Smooth muscle cell (in vitro differentiated cells): ENCODE results near the gene HOXB7. TPM values are rescaled to one million over a fixed set of nuclear protein-coding genes. Genes with fewer than 3 reads are reported as not detected.

Source experiments
- DNase-seq: peaks from one replicate; lab custom pipeline; 2025; ENCODE audit not compliant: unreplicated experiment; lab: John Stamatoyannopoulos, UW
- H2AFZ ChIP-seq: fragments of 200-600 bp; sonication (generic); 2 replicates; pipeline ENCODE4 v1.6.0; 2016; ENCODE audit warnings: antibody characterized with exemption, low read depth, mild to moderate bottlenecking
- H3F3A ChIP-seq: fragments of 200-600 bp; sonication (generic); 2 replicates; pipeline ENCODE4 v1.6.0; 2017; ENCODE audit warnings: antibody characterized with exemption, low read depth
- H3K27ac ChIP-seq: fragments of 200-600 bp; sonication (generic); 2 replicates; pipeline ENCODE4 v1.5.1; 2016; ENCODE audit warnings: low read depth, mild to moderate bottlenecking
- H3K27me3 ChIP-seq: fragments of 200-600 bp; sonication (generic); 2 replicates; pipeline ENCODE4 v1.6.1; 2016; ENCODE audit warnings: low read depth, mild to moderate bottlenecking
- H3K36me3 ChIP-seq: fragments of 200-600 bp; sonication (generic); 2 replicates; pipeline ENCODE4 v1.5.1; 2016; ENCODE audit warnings: low read depth
- H3K4me1 ChIP-seq: fragments of 200-600 bp; sonication (generic); 2 replicates; pipeline ENCODE4 v1.5.1; 2016; ENCODE audit warnings: low read depth
- H3K4me2 ChIP-seq: fragments of 200-600 bp; sonication (generic); 2 replicates; pipeline ENCODE4 v1.6.0; 2016; ENCODE audit warnings: mild to moderate bottlenecking
- H3K4me3 ChIP-seq: fragments of 200-600 bp; sonication (generic); 2 replicates; pipeline ENCODE4 v1.5.1; 2016; ENCODE audit warnings: mild to moderate bottlenecking
- H3K79me2 ChIP-seq: fragments of 200-600 bp; sonication (generic); 2 replicates; pipeline ENCODE4 v1.6.0; 2016; ENCODE audit warnings: low read depth, mild to moderate bottlenecking
- H3K9ac ChIP-seq: fragments of 200-600 bp; sonication (generic); 2 replicates; pipeline ENCODE4 v1.6.0; 2016; ENCODE audit warnings: low read depth
- H3K9me3 ChIP-seq: fragments of 200-600 bp; sonication (generic); replicated peaks from 2 replicates; pipeline ENCODE4 v1.5.1; 2016; ENCODE audit warnings: low read depth
- H4K20me1 ChIP-seq: fragments of 200-600 bp; sonication (generic); 2 replicates; pipeline ENCODE4 v1.6.0; 2016; ENCODE audit warnings: low read depth
- CTCF ChIP-seq: fragments of 200-600 bp; sonication (generic); IDR thresholded peaks from 2 replicates; pipeline ENCODE4 v1.5.1; 2017; ENCODE audit warnings: borderline replicate concordance, mild to moderate bottlenecking, antibody characterized with exemption; ENCODE audit not compliant: insufficient read depth, poor library complexity, severe bottlenecking
- WGBS: methylation state at CpG from one replicate; pipeline ENCODE4 v1.1.7; 2016; ENCODE audit warnings: low lambda C conversion rate; 5-methylcytosine and 5-hydroxymethylcytosine counted together
- polyA plus RNA-seq: library from polyadenylated mRNA; unstranded; fragments of >200 nt; fragmentation: Nextera tagmentation; extraction: Ambion mirVana; gene quantifications from 2 replicates; pipeline ENCODE4 v1.2.1, GENCODE V29; 2016
- total RNA-seq: library from RNA; depleted of rRNA; stranded (reverse); fragments of >200 nt; gene quantifications from 2 replicates; pipeline ENCODE4 v1.2.3, GENCODE V29; 2014

HOXB7 gene
- total and polyA plus RNA-seq, 2 experiments from 2014 or later: 16.1 to 29.7 TPM

GRCh38 chr17:48645639-48646182 is 34.9 kb upstream of the HOXB7 start:
- 7% methylated on average over 14 of the region's 14 CpGs for WGBS
- Histone ChIP-seq H3K4me1 (peaks cover 7% of the 10 kb centered on the region), H3K9ac (peak overlapping the region; percentile 80), H3K9me3 (no peaks in the 10 kb centered on the region), H3F3A (peaks cover 27% of the 10 kb centered on the region), H3K36me3 (no peaks in the 10 kb centered on the region), H3K79me2 (peaks cover 92% of the 10 kb centered on the region), H3K27ac (peak overlapping the region; percentile 92), H3K4me3 (peak overlapping the region; percentile 55), H3K27me3 (no peaks in the 10 kb centered on the region), H2AFZ (peak overlapping the region; percentile 32), H3K4me2 (peak overlapping the region; percentile 92), H4K20me1 (peaks cover 19% of the 10 kb centered on the region)
- no peak for TF ChIP-seq CTCF
- no peak for DNase-seq

- H3K9ac ChIP-seq: peak overlapping the region; percentile 80
- H3K4me1 ChIP-seq: peaks cover 7% of the 10 kb centered on the region
- TF ChIP-seq CTCF: no peak
- peaks cover 33% of the 10 kb centered on the region for H3F3A ChIP-seq
- H3K9me3 ChIP-seq: no peaks in the 10 kb centered on the region
- WGBS: 20% methylated on average over 6 of the region's 6 CpGs
- H3K79me2 ChIP-seq: peaks cover 92% of the 10 kb centered on the region
- DNase-seq: no peak
- peaks cover 14% of the 10 kb centered on the region for H4K20me1 ChIP-seq
- H3K4me2 ChIP-seq: peak overlapping the region; percentile 92
- peak overlapping the region; percentile 92 for H3K27ac ChIP-seq
- no peaks in the 10 kb centered on the region for H3K27me3 ChIP-seq
- no peaks in the 10 kb centered on the region for H3K36me3 ChIP-seq
- no peak overlapping the region for H2AFZ ChIP-seq
- peak overlapping the region; percentile 55 for H3K4me3 ChIP-seq
Measured at GRCh38 chr17:48644910-48645557, 34.2 kb upstream of the HOXB7 start.

- peaks cover 7% of the 10 kb centered on the region for H3K4me1 ChIP-seq
- peaks cover 9% of the 10 kb centered on the region for H4K20me1 ChIP-seq
- DNase-seq: no peak
- H3K4me3 ChIP-seq: peak overlapping the region; percentile 55
- no peaks in the 10 kb centered on the region for H3K27me3 ChIP-seq
- peak overlapping the region; percentile 10 for H3K9ac ChIP-seq
- no peaks in the 10 kb centered on the region for H3K36me3 ChIP-seq
- H3K4me2 ChIP-seq: peak overlapping the region; percentile 92
- peaks cover 33% of the 10 kb centered on the region for H3F3A ChIP-seq
- peak overlapping the region; percentile 92 for H3K27ac ChIP-seq
- 57% methylated on average over 1 of the region's 1 CpG for WGBS
- no peak overlapping the region for H2AFZ ChIP-seq
- TF ChIP-seq CTCF: no peak
- no peaks in the 10 kb centered on the region for H3K9me3 ChIP-seq
- H3K79me2 ChIP-seq: peaks cover 92% of the 10 kb centered on the region
Measured at GRCh38 chr17:48644159-48644558, 33.3 kb upstream of the HOXB7 start.

GRCh38 chr17:48643697-48644012 is 32.8 kb upstream of the HOXB7 start:
- no peak overlapping the region for H2AFZ ChIP-seq
- H4K20me1 ChIP-seq: peaks cover 4% of the 10 kb centered on the region
- peak overlapping the region; percentile 10 for H3K9ac ChIP-seq
- no peaks in the 10 kb centered on the region for H3K9me3 ChIP-seq
- peaks cover 36% of the 10 kb centered on the region for H3F3A ChIP-seq
- no peaks in the 10 kb centered on the region for H3K27me3 ChIP-seq
- peak overlapping the region; percentile 92 for H3K4me2 ChIP-seq
- no peak for DNase-seq
- H3K79me2 ChIP-seq: peaks cover 92% of the 10 kb centered on the region
- TF ChIP-seq CTCF: no peak
- peaks cover 7% of the 10 kb centered on the region for H3K4me1 ChIP-seq
- peak overlapping the region; percentile 55 for H3K4me3 ChIP-seq
- H3K36me3 ChIP-seq: no peaks in the 10 kb centered on the region
- H3K27ac ChIP-seq: peak overlapping the region; percentile 92
